Transverse colon (tissue), 4 donors: Measurements from ENCODE around the gene JPH2. TPM values are rescaled to one million over a fixed set of nuclear protein-coding genes. Genes with fewer than 3 reads are reported as not detected.

ENCODE experiments used
- DNase-seq: peaks from one replicate; pipeline ENCODE4 v3.0.0-alpha.2; 2019
- H3K27ac ChIP-seq, 4 donors: fragments of 200-600 bp; sonication (generic); 2 replicates each; pipeline ENCODE4 v1.5.1; 2016 to 2018; ENCODE audit warnings: inconsistent platforms in 4 of 4
- H3K27me3 ChIP-seq: fragments of 200-600 bp; sonication (generic); 2 replicates; pipeline ENCODE4 v1.5.1; 2017; ENCODE audit warnings: inconsistent platforms
- H3K36me3 ChIP-seq, 4 donors: fragments of 200-600 bp; sonication (generic); 2 replicates each; pipeline ENCODE4 v1.5.1; 2017 to 2019; ENCODE audit warnings: inconsistent platforms in 4 of 4
- H3K4me1 ChIP-seq, 4 donors: fragments of 200-600 bp; sonication (generic); 2 replicates each; pipeline ENCODE4 v1.5.1; 2017 to 2020; ENCODE audit warnings: inconsistent platforms in 4 of 4
- H3K4me3 ChIP-seq, 4 donors: fragments of 200-600 bp; sonication (generic); 1 replicate in 1 of 4; 2 replicates in 3 of 4; pipeline versions ENCODE4 v1.5.1 to v1.6.1; 2017 to 2019; ENCODE audit warnings: inconsistent platforms in 4 of 4
- H3K9me3 ChIP-seq, 2 donors: fragments of 200-600 bp; sonication (generic); 2 replicates each; pipeline ENCODE4 v1.5.1; 2017 to 2019; ENCODE audit warnings: inconsistent platforms in 2 of 2
- EP300 ChIP-seq: sonication (generic); formaldehyde crosslinking; IDR thresholded peaks from one replicate; pipeline ENCODE4 v1.6.1; 2017; ENCODE audit warnings: antibody characterized with exemption, low read depth
- POLR2A ChIP-seq: fragments of 450-650 bp; IDR thresholded peaks from one replicate; pipeline ENCODE4 v1.6.1; 2016; ENCODE audit warnings: antibody characterized with exemption, mild to moderate bottlenecking, moderate library complexity
- POLR2AphosphoS5 ChIP-seq, 3 donors: sonication (generic); formaldehyde crosslinking; IDR thresholded peaks; one replicate each; pipeline ENCODE4 v1.6.1; 2016; ENCODE audit warnings: antibody characterized with exemption in 3 of 3
- WGBS, 2 donors: methylation state at CpG; one replicate each; pipeline ENCODE4 v1.1.5; 2018; ENCODE audit warnings: low coverage in 1 of 2; 5-methylcytosine and 5-hydroxymethylcytosine counted together
- in situ Hi-C, 4 donors: fragments of 200-750 bp; cut with MboI; loops; one replicate each; pipeline versions ENCODE4 v1.15.0 to v1.15.1; 2017; ENCODE audit warnings: low sequenced_read_pairs in 3 of 4, low pct_ligation_motif_present in 1 of 4, low pct_unique_long_range_greater_than_20kb in 1 of 4
- intact Hi-C: fragments of 100-400 bp; cut with DNase I; formaldehyde crosslinking; loops from one replicate; pipeline ENCODE4 v1.15.1; 2023; ENCODE audit warnings: low total_unique reads
- total RNA-seq, 4 donors: library from RNA; depleted of rRNA; stranded (reverse); fragments of >200 nt; gene quantifications; one replicate each; pipeline ENCODE4 v1.1.0, GENCODE V29; 2016
- TF ChIP-seq, protein P1 (sequence below), 5 experiments: fragments of 200-600 bp in 3 of 5; fragments of 450-650 bp in 2 of 5; sonication (generic) in 3 of 5; IDR thresholded peaks; 1 replicate in 2 of 5; 2 replicates in 3 of 5; pipeline ENCODE4 v1.5.1; 2016 to 2017; ENCODE audit warnings: antibody characterized with exemption in 5 of 5, inconsistent platforms in 3 of 5, mild to moderate bottlenecking in 2 of 5, moderate library complexity in 1 of 5

The JPH2 gene
- total RNA-seq, 4 donors from 2014 or later: 9.8 to 216 (median 18.3) TPM

DNA sequence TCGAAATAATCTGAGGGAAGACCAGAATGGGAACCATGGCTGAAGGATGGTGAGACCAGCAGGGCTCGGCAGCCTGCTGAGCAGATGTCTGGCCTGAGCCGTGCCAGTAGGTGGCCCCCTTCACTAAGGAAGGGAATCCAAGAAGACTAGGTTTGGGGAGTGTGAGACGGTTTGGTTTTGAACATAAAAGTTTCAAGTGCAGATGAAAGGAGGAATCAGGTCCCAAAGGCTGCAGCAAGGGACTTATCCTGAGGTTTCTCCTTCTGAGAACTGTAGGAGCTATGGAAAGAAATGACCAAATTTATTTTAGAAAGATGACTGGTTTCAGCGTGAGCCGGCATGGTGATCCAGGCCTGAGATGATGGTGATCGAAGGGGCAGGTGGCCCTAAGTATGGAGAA is 28.1 kb upstream of the JPH2 start:
- H3K4me3 ChIP-seq: no peak overlapping the region
- in situ Hi-C loops (loop anchor here (5.0 to 25.0 kb wide), 6 partner anchors 92 to 397 kb away; partner anchors contain the start of gene FITM2 (in 2 of the 4)), intact Hi-C loops (no loop called here)
- no peak for TF ChIP-seq POLR2AphosphoS5 (IDR thresholded peaks at IDR 0.05)
- TF ChIP-seq, protein P1, sequence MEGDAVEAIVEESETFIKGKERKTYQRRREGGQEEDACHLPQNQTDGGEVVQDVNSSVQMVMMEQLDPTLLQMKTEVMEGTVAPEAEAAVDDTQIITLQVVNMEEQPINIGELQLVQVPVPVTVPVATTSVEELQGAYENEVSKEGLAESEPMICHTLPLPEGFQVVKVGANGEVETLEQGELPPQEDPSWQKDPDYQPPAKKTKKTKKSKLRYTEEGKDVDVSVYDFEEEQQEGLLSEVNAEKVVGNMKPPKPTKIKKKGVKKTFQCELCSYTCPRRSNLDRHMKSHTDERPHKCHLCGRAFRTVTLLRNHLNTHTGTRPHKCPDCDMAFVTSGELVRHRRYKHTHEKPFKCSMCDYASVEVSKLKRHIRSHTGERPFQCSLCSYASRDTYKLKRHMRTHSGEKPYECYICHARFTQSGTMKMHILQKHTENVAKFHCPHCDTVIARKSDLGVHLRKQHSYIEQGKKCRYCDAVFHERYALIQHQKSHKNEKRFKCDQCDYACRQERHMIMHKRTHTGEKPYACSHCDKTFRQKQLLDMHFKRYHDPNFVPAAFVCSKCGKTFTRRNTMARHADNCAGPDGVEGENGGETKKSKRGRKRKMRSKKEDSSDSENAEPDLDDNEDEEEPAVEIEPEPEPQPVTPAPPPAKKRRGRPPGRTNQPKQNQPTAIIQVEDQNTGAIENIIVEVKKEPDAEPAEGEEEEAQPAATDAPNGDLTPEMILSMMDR (IDR thresholded peaks at IDR 0.05): peak; percentile 69 to 87 (median 80)
- 46 to 66% methylated on average over 4 to 7 of the region's 7 CpGs for WGBS, 2 donors
- no peaks in the 10 kb centered on the region for H3K9me3 ChIP-seq
- H3K27ac ChIP-seq: no peak overlapping the region
- DNase-seq: peak; percentile 78
- H3K27me3 ChIP-seq: no peaks in the 10 kb centered on the region
- peaks cover 14 to 29% (median 16%) of the 10 kb centered on the region in 4 donors for H3K4me1 ChIP-seq
- no peaks in the 10 kb centered on the region for H3K36me3 ChIP-seq

DNA sequence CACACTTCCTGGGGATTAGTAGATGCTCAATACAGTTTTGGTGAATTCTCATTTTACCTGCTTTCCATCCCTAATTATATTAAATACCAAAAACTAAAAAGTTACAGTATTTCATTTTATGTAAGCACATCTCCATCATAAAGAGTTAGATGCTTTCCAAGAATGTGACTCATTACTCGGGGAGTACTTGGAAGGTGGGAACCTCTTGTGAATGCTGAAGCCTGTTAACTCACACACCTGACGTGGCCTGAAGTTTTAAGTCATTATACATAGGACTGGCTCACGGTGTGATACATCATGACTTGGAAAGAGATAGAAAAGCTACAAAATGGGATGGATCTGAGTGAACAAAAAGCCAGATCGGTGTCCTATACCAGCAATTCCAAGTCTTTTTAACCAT is 25.8 kb upstream of the JPH2 start:
- no peaks in the 10 kb centered on the region for H3K27me3 ChIP-seq
- no peak for TF ChIP-seq POLR2A
- TF ChIP-seq, protein P1 (IDR thresholded peaks at IDR 0.05): no peak
- TF ChIP-seq EP300: no peak
- TF ChIP-seq POLR2AphosphoS5 (IDR thresholded peaks at IDR 0.05): no peak
- in situ Hi-C loops: loop anchor here (10.0 to 25.0 kb wide), 5 partner anchors 102 to 400 kb away; partner anchors contain the start of gene FITM2 (in 2 of the 4)
- peaks cover 8 to 45% (median 34%) of the 10 kb centered on the region in 4 donors for H3K4me1 ChIP-seq
- 76 to 86% methylated on average over 3 to 4 of the region's 4 CpGs for WGBS, 2 donors
- no peak overlapping the region for H3K4me3 ChIP-seq
- H3K36me3 ChIP-seq: no peaks in the 10 kb centered on the region
- no peaks in the 10 kb centered on the region for H3K9me3 ChIP-seq
- DNase-seq: no peak
- H3K27ac ChIP-seq: no peak overlapping the region
- intact Hi-C loops: no loop called here

DNA sequence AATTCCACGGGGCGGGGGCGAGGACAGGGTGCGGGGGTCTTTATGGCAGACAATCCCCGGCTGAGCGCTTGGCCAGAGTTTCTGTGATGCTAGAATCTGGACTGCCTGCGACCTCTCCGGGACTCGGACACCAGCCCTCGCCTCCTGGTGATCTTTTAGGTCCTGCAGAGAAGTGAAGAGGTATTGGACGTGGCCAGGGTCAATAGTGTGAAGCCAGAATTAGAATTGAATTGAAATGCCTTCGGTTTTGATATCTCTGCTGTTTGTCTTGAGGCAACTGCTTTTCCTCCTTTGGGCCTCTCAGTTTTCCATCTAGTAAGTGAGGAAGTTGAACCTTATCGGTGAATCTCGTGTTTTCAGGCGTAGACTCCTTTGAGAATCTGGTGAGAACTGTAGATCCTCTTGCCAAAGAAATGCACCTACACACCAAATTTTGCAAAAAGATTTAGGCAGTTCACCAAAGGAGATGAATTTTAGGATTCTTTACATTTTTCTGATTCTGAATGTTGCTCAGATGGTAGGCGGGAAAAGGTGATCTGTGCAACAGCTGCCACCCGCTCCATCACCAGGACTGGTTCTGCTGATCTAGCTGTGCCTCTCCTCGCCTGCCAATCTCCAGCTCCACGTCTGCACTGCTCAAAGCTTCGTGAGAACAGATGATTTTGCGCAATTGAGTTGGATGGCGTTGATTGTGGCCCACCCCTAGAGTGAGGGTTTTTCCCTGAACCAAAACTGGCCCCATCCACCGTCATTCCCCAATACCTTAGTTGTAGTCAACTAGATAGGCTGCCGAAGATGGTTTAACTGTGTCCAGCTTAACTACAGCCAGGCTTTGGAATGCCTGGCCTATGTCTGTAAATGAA is 24.4 kb upstream of the JPH2 start:
- Histone ChIP-seq H3K27me3 (no peaks in the 10 kb centered on the region), H3K4me1 (peaks cover 8 to 52% (median 34%) of the 10 kb centered on the region in 4 donors), H3K27ac (peak overlapping the region; percentile 97 to 100 (median 99)), H3K36me3 (peaks cover 0 to 3% (median 0%) of the 10 kb centered on the region in 4 donors), H3K4me3 (peak overlapping the region; percentile 63 to 100 (median 90)), H3K9me3 (no peaks in the 10 kb centered on the region)
- in situ Hi-C loops: loop anchor here (10.0 to 25.0 kb wide), 5 partner anchors 103 to 401 kb away; partner anchors contain the start of gene FITM2 (in 2 of the 4)
- intact Hi-C loops: no loop called here
- DNase-seq: peak; percentile 23
- WGBS, 2 donors: 0 to 10% methylated on average over 4 to 24 of the region's 24 CpGs
- TF ChIP-seq EP300 (no peak), POLR2A (no peak)
- TF ChIP-seq, protein P1 (IDR thresholded peaks at IDR 0.05): no peak

DNA sequence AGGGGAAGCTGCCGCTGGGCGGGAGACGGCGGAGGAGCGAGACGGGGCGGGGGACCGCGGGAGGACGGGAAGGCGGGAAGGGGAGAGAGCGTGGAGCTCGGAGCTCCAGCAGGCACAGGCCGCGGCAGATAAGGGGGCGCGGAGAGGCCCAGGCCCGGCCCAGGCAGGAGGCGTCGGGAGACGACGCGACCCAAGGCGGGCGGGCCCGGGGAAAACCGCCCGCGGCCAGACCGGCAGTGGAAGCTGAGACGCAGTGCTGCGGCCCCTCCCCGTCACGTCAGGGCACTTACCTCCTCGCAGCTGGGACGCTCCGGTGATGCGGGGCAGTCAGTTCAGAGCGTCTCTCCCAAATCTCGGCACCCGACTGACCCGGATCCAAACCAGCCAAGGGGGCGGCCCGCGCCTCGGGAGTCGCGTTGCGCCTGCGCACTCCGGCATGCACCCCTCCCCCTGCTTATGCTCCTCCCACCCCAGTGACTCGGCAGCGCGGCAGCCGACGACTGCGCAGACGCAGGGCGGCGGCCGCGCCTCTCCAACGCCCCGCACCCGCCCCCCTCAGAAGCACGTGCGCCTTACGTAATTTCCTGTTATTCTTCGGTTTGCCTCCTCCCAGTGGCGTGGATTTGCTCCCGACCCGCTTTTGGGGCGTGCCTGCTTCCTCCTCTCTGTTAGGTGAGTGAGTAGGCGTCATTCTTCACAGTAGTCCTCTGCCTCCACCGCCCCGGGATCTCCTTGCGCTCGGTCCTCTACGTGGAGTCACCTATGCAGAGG is 23.6 kb upstream of the JPH2 start, which contains the start of gene OSER1:
OSER1 (minus strand) TSS at position 366 of the 771 bp plus-strand sequence. CDS start 3,814 bp downstream, outside the sequence.
- peak within 1 kb of the TSS; percentile 63 to 100 (median 90) for H3K4me3 ChIP-seq
- in situ Hi-C loops (loop anchor here (10.0 to 25.0 kb wide), 5 partner anchors 104 to 402 kb away; partner anchors contain the start of gene FITM2 (in 2 of the 4)), intact Hi-C loops (no loop called here)
- H3K36me3 ChIP-seq: peaks cover 0 to 9% (median 0%) of the 10 kb centered on the region in 4 donors
- H3K27ac ChIP-seq: peak within 1 kb of the TSS; percentile 97 to 100 (median 99)
- peaks cover 8 to 53% (median 34%) of the 10 kb centered on the region in 4 donors for H3K4me1 ChIP-seq
- no peaks in the 10 kb centered on the region for H3K27me3 ChIP-seq
- no peaks in the 10 kb centered on the region for H3K9me3 ChIP-seq
- DNase-seq: peak; percentile 99
- peak; percentile 96 to 99 (median 99) for TF ChIP-seq POLR2AphosphoS5 (IDR thresholded peaks at IDR 0.05)
- peak; percentile 99 for TF ChIP-seq POLR2A
- TF ChIP-seq EP300: peak; percentile 44
- TF ChIP-seq, protein P1 (IDR thresholded peaks at IDR 0.05): peak in 1 of 5 experiments; percentile 44
- WGBS, 2 donors: 0% methylated on average over 5 to 65 of the region's 79 CpGs
